ENCODE measurements around the gene TFF1. TPM values are rescaled to one million over a fixed set of nuclear protein-coding genes. Genes with fewer than 3 reads are reported as not detected.

Gene TFF1
- total and polyA plus RNA-seq, 2 of the 4 experiments (the other 2 are of a cell fraction) = not detected

GRCh38 chr21:42348762-42349161 lies 17.6 kb downstream of the TFF1 start:
- Histone ChIP-seq H2BK5ac (ENCODE audit: low read depth, low read length, poor library complexity, severe bottlenecking) (no peak overlapping the region), H3K23ac (ENCODE audit: low read depth, low read length) (no peak overlapping the region), H3K4me1 (ENCODE audit: control insufficient read depth, insufficient read depth, low read length) (no peaks in the 10 kb centered on the region), H2AK5ac (ENCODE audit: low read depth, low read length) (no peak overlapping the region), H4K91ac (ENCODE audit: insufficient read depth, low read depth, low read length) (no peak overlapping the region), H2BK20ac (ENCODE audit: low read depth, low read length) (no peak overlapping the region), H3K27ac (ENCODE audit: insufficient read depth, low read length) (no peak overlapping the region), H4K5ac (ENCODE audit: low read depth, low read length) (no peak overlapping the region), H3K4me3 (ENCODE audit: insufficient read depth, low read depth, low read length) (no peak overlapping the region), H3K18ac (ENCODE audit: low read depth, low read length) (no peak overlapping the region), H2AK9ac (replicated peaks; ENCODE audit: low read depth, low read length, poor library complexity) (no peak overlapping the region), H2BK15ac (ENCODE audit: low read depth, low read length) (no peak overlapping the region), H3K14ac (replicated peaks; ENCODE audit: low read depth, low read length) (no peak overlapping the region), H3K9me3 (ENCODE audit: control insufficient read depth, insufficient read depth, low read length) (no peaks in the 10 kb centered on the region; the same call in 1 of the 2 replicates), H2BK120ac (ENCODE audit: low read depth, low read length) (no peak overlapping the region), H3K9ac (ENCODE audit: low read depth, low read length) (no peak overlapping the region), H3K4ac (ENCODE audit: low read depth, low read length) (no peak overlapping the region), H2AFZ (replicated peaks; ENCODE audit: low read length, poor library complexity) (no peak overlapping the region), H3K56ac (ENCODE audit: extremely low read depth, insufficient read depth, low read length) (no peak overlapping the region), H3K9me1 (ENCODE audit: insufficient read depth, low read length) (no peaks in the 10 kb centered on the region), H4K20me1 (ENCODE audit: insufficient read depth, low read length) (no peaks in the 10 kb centered on the region), H4K8ac (ENCODE audit: low read depth in 2 of 2, low read length in 2 of 2) (no peak overlapping the region), H3K27me3 (ENCODE audit: control insufficient read depth, insufficient read depth, low read length) (peaks cover 19% of the 10 kb centered on the region; the same call in 1 of the 2 replicates), H3K36me3 (ENCODE audit: control insufficient read depth, insufficient read depth, low read length) (no peaks in the 10 kb centered on the region), H3K79me1 (ENCODE audit: low read depth in 1 of 2, low read length in 2 of 2) (no peaks in the 10 kb centered on the region), H3K4me2 (ENCODE audit: low read depth, low read length) (no peak overlapping the region)
- intact Hi-C loops (cut with micrococcal nuclease) (no loop called here), in situ Hi-C loops (cut with MboI; ENCODE audit: low sequenced_read_pairs) (no loop called here), dilution Hi-C loops (cut with HindIII; ENCODE audit: low sequenced_read_pairs, unreplicated experiment) (no loop called here)
- TF ChIP-seq CEBPB (IDR thresholded peaks at IDR 0.05; ENCODE audit: low read depth, low read length) = no peak
- no peak for TF ChIP-seq CTCF (conservative IDR thresholded peaks at IDR 0.05; ENCODE audit: low read depth, low read length)
- no peak for TF ChIP-seq RCOR1 (IDR thresholded peaks at IDR 0.05; ENCODE audit: insufficient replicate concordance, low read length)
- no peak for TF ChIP-seq MXI1 (IDR thresholded peaks at IDR 0.05; ENCODE audit: borderline replicate concordance, low read depth, low read length)
- TF ChIP-seq FOS (IDR thresholded peaks at IDR 0.05; ENCODE audit: low read depth, low read length) = no peak
- no peak for TF ChIP-seq NFE2L2 (IDR thresholded peaks at IDR 0.05; ENCODE audit: low read depth, low read length)
- no peak for TF ChIP-seq ELK1 (IDR thresholded peaks at IDR 0.05; ENCODE audit: borderline replicate concordance, low read depth, low read length)
- no peak for TF ChIP-seq MAZ (IDR thresholded peaks at IDR 0.05; ENCODE audit: borderline replicate concordance, low read depth, low read length)
- TF ChIP-seq RFX5 (IDR thresholded peaks at IDR 0.05; ENCODE audit: low read depth, low read length) = no peak
- TF ChIP-seq POLR2A (IDR thresholded peaks at IDR 0.05; ENCODE audit: low read depth, low read length) = no peak
- no peak for TF ChIP-seq RAD21 (IDR thresholded peaks at IDR 0.05; ENCODE audit: low read length)
- TF ChIP-seq BHLHE40 (IDR thresholded peaks at IDR 0.05; ENCODE audit: low read depth, low read length) = no peak
- no peak for ATAC-seq (ENCODE audit: low read depth)
- CTCF ChIA-PET = no interaction called here
- WGBS, 2 experiments (ENCODE audit: extremely low coverage in 2 of 2, insufficient read length in 1 of 2) = 50% methylated on average over 1 of the region's 2 CpGs; no CpG with 5 or more reads in 1 of the 2 experiments
- DNase-seq = no peak
- no TSS peak for BruUV-seq (replicated peaks)
- POLR2A ChIA-PET (ENCODE audit: unreplicated experiment) = no interaction called here
